ENCODE data around the gene TLR9.
A peak's percentile ranks its signal among the peaks of the same experiment; 100 is the strongest.

The TLR9 gene

GRCh38 chr3:52230461-52230860 is 5.0 kb upstream of the TLR9 start:
- no peak for DNase-seq

DNA sequence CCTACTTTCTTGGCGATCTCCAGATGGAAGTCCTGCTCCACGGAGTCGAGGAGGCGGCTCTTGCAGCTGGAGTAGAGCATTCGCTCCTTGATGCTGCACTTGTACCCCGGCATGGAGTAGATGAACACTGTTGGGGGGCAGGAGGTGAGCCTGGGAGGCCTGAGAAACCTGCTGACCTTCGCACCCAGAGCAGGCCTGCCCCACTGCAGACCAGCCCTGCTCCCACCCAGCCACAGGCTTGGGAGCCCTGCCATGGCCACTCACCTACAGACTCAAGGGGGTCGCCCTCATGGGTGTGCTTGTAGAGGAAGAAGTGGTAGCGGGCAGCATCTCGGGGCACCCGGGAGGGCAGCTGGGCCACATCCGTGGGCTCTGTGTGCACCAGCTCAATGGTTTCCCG is 4.2 kb upstream of the TLR9 start:
- no peak for DNase-seq

- no peak for DNase-seq
These were observed 3.4 kb upstream of the TLR9 start for GRCh38 chr3:52228751-52229291.

- DNase-seq: no peak
These were observed 2.8 kb upstream of the TLR9 start for GRCh38 chr3:52228266-52228665.

DNA sequence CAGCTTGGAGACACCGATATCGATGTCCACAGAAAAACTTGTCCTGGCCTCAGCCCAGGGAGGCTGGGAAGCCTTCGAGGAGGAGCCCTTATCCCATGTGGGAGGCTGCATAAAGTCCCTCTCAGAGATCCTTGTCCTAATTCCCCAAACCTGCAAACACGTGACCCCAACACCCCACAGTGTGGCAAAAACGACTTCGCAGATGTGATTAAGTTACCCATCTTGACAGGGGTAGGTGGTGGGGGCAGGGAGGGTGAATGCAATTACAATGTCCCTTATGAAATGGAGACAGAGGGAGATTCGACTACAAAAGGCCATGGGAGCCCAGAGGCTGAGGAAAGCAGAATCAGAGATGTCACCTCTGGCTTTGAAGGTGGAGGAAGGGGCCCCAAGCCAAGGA is 2.3 kb upstream of the TLR9 start:
- no peak for DNase-seq

GRCh38 chr3:52227117-52227516 is 1.7 kb upstream of the TLR9 start:
- DNase-seq: no peak

DNA sequence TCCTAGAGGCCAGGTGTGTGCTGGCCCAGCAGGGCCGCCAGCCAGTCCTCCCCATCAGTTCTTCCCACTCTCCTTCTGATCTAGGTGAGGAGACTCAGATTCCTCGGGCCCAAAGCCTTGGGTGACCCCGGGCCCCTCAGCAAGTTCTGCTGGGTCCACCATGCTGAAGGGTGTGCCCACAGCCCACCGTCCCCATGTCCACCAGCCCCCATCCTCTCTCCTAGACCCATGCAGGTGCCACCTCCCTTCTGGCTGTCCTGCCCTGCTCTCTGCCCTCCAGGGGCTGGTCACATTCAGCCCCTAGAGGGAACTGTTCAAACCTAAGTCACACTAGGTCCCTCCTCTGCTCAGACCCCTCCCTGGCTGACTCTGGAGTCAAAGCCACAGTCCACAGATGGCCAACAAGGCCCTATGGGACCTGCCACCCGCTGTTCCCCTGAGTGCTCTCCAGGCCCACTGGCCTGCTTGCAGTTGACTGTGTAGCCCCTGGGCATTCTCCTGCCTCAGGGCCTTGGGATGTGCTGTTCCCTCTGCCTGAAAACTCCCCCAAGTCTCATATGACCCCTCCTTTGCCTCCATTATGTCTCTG is 878 bp upstream of the TLR9 start:
- DNase-seq: no peak

- no peak for DNase-seq
These were observed 1.7 kb downstream of the TLR9 start for GRCh38 chr3:52223449-52224408.

GRCh38 chr3:52222319-52223221 is 2.9 kb downstream of the TLR9 start:
- no peak for DNase-seq

DNA sequence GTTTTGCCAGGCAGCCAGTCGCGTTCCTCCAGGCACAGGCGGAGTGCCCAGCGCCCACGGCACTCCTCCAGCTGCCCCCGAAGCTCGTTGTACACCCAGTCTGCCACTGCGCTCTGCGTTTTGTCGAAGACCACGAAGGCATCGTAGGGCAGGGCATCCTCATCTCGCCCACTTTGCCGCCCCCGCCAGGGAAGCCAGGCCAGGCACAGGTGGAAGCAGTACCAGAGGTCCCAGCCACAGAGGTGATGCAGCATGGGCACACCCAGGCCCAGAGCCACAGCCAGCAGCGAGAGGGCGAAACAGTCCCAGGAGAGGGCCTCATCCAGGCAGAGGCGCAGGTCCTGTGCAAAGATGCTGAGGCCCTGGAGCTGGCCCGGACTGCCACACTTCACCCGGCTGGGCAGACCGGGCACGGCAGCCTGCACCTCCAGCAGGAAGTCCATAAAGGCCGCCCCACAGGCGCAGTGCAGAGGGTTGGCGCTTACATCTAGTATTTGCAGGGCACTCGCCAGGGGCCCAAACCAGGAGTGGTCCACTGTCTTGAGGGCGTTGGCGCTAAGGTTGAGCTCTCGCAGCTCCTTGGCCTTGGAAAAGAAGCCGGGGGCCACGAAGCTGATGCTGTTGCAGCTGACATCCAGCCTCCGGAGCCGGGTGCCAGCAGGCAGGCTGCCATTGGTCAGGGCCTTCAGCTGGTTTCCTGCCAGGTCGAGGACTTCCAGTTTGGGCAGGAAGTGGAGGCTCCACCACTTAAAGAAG is 3.7 kb downstream of the TLR9 start:
- DNase-seq: no peak

DNA sequence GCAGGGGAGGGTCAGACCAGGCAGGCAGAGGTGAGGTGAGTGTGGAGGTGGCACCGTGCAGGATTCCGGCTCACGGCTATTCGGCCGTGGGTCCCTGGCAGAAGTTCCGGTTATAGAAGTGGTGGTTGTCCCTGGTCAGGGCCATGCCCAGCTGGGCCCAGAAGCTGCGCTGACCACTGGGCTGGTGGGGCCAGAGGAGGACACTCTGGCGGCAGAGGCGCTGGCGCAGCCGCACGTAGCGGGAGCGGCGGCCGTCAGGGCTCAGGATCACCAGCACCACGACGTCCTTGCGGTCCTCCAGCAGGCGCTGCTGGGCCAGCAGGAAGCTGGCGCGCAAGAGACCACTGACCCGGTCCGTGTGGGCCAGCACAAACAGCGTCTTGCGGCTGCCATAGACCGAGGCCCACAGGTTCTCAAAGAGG is 4.3 kb downstream of the TLR9 start:
- DNase-seq: no peak

DNA sequence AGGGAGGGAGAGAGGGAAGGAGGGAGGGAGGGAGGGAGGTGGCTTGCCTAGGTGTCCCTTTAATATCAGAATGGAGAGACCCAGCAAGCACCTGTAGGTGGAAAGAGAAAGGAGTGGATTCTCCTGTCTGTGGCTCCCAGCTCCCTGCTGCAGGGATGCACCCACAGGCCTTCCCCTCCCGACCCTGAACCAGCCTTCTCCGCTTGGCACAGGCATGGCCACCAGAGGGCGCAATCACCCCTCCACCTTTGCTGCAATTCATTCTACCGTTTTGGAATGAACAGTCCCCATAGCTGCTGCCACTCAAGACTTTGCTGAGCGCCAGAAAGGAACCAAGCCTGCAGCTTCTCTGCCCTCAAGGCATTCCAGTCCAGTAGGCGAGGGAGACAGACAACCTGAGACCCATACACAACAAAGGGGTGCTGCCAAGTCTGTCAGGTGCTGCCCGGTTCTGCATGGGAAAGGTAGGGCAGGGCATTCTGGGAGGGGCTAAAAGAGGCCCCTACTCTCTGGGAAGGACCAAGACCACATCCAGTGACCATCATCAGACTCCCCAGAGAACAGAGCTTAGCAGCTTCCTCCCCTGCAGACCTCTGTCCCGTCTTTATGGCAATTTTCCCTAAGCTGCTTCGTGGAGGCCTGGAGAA is 4.9 kb downstream of the TLR9 start:
- peak; percentile 47 for DNase-seq

DNA sequence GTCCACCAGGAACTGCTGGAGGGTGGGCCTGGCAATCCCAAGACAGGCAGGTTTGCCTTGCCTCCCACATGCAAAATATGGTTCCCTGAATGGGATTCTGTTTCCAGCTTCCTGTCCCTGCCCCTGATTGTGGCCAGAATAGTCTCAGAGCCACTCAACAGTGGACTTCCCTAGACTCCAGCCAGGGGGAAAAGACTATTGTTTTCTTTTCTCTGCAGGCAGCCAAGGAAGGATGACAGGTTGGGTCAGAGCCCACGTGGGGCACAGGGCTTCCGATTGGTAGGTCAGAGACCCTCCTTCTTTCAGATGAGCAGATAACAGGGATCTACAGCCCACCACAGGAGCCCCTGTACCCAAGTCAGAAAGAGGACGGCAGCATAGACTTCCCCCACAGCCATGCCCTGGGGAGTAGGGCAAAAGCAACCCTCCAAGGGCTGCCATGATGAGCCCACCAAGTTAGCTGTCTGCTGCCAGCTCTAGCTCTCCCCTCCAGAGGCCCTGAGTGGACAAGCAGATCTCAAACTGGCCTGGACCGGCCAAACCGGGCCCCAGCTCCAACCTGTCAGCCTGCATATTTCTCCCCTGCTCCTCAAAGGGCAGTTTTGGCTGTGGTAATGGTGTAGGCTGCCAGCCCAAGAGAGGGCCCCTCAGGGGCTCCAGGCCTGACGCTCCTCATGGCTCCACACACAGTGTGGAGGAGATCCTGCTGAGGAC is 6.4 kb downstream of the TLR9 start:
- no peak for DNase-seq

DNA sequence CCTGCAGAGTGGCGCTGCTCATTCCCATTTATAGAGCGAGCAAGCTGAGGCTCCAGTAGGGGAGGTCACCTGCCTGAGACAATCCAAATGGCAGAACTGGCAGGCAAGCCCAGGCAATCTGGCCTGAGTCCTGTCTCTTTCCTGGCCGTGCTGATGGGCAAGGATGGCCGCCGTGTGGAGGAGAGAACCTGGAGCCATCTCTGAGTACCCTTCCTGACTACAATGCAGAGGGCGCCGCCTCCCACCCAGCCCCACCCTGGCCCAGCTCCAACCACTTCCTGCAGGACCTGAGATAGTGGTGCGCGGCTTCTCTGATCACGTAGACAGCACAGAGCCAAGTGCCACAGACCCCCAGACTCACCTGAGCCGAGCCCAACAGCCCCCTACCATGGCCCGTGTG is 7.0 kb downstream of the TLR9 start:
- no peak for DNase-seq

DNA sequence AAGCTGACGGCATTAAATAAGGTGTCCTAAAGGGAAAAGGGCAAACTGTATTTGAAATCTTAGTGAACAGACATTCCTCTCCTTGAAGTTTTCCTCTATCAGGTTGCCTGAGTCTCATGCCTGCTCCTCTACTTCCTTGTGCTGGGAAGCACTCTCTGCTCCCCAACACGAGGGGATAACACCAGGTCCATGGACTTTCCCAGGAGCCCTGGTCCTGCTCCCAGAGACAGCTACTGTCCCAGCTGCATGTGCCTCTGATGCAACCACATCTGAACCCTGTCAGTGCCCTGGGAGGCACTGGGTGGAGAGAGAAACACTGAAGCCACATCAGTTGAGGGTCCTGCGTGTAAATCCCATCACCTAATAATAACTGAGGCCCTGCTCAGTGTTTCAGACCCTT is 7.4 kb downstream of the TLR9 start:
- DNase-seq: no peak

- no peak for DNase-seq
These were observed 8.0 kb downstream of the TLR9 start for GRCh38 chr3:52217409-52217805.

DNA sequence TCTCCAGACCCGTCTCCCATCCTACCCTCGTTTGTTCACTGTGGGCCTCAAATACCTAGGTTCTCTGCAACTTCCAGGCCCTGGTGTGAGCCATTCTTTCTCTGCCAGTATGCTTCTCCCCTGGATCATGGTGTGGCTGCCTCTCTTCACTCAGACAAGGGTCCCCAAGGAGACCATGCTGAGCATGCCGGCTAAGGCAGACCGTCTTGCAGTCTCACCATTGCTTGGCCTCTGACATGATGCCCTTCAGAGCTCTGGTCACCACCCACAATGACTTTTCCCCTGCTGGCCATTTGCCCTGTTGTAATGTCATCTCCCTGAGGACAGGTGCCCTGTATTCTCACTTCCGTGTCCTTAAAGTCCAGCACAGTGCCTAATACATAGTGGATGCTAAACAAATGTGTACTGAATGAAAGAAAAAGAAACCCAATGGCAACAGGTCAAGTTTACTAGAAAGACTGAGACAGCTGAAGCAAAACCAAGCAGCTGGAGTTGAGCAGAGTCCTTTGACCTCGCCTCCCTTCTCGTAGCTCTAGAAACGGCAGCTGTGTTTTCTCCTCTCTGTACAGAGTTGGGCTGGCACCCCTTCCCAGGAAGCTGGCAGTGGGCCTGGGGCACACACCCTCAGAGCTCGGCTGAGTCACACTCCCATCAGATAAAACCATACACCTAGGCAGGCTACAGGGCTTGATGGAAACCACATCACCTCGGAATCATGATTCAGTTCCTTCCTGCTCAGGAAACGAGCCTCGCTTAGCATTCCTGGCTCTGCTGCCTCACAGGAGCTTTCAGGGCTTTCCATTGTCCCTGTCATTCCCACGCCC is 8.6 kb downstream of the TLR9 start:
- DNase-seq: no peak

DNA sequence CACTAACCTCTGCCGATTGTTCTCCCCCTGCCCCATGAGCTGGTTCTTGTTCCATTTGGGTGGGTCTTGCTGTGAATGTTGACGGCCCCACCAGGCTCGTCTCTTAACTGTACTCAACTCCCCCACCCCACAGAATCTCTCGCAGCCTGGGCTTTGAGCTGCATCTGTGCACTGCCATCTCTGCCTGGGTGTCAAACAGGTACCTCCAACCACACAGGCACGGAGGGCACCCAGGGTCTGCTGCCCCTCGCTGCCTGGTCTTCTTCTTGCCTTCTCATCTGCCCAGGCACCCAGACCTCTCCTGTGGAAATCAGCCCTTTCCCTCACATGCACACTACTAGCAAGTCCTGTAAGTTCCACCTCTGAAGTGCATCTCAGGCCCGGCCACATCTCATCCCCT is 10.1 kb downstream of the TLR9 start:
- no peak for DNase-seq

DNA sequence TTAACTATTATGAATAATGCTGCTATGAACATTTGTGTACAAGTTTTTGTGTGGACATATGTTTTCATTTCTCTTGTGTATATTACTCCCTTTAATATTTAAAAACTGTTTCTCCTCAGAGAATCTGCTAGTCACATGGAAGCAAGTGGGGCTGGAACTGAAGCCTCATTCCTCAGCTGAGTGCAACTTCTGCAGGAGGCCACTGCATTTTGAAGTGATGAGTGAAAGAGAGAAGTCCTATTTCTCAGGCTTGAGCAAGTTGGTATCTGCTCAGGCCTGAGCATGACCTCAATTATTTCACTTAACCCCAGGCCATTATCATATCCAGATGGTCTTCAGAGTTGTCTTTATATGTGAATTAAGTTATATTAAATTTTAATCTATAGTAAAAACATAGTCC is 11.5 kb downstream of the TLR9 start:
- no peak for DNase-seq

GRCh38 chr3:52213005-52213404 is 12.4 kb downstream of the TLR9 start:
- no peak for DNase-seq
